ENCODE data around the gene PTPRJ. TPM values are rescaled to one million over a fixed set of nuclear protein-coding genes. Genes with fewer than 3 reads are reported as not detected.
A peak's percentile ranks its signal among the peaks of the same experiment; 100 is the strongest.

The PTPRJ gene
- total and polyA plus RNA-seq, 2 donors (not counting 1 experiment from before 2014, with no cell fraction given), result 11.2 to 20.0 TPM

DNA sequence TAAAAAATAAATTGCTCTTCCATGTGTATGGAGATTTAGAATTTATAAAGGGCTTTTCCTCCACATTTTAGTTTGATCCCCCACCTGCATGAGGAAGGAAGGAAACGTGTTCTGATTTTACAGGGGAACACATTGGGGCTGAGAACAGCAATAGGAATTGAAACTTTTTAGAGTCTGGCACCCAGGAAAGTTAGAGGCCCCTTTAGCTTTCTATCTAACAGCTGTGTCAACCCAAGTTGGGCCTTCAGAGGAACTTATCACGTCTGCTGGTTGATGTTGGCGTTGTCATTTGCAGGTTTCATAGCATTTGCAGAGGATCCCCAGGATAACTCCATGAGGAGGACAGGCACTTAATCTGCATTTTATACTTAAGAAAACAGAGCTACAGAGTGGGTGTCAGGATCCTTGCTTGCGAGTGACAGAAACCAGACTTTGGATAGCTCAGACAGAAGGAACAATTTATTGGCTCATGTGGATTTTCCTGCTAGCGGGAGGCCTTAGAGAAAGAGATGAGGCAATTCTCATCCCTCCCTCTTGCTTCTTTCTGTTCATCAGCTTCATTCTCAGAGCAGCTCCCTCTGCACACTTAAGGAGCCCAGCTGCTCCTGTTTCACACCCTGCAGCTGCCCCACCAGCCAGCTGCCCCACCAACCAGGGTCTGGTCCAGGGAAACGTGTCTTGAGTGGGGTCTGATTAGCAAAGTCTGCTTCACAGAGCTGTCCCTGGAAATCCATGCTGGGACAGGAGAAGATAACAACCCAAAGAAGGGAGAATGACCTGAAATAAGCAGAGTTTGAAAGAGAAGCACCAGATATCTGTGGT is 143.8 kb downstream of the PTPRJ start:
- Mint-ChIP-seq H3K27ac (peak overlapping the region; percentile 56), H3K4me1 (peaks cover 19% of the 10 kb centered on the region), H3K4me3 (no peak overlapping the region), H3K27me3 (no peaks in the 10 kb centered on the region), H3K9me3 (ENCODE audit: insufficient read depth) (no peaks in the 10 kb centered on the region)
- no peak overlapping the region for H2AFZ ChIP-seq (ENCODE audit: insufficient read depth, low read depth, low read length, poor library complexity, severe bottlenecking)
- H3K27me3 ChIP-seq (replicated peaks in 1 of 4; ENCODE audit: control extremely low read depth in 1 of 4, control insufficient read depth in 3 of 4, insufficient read depth in 4 of 4, low read length in 3 of 4), result no peaks in the 10 kb centered on the region
- ATAC-seq (ENCODE audit: low read depth) (no peak), DNase-seq (no peak)
- H3K9ac ChIP-seq (ENCODE audit: low read length), result no peak overlapping the region
- intact Hi-C loops (cut with micrococcal nuclease), result no loop called here
- no peak overlapping the region for H3K4me2 ChIP-seq (replicated peaks; ENCODE audit: low read depth, low read length, poor library complexity, severe bottlenecking)
- H3K36me3 ChIP-seq (replicated peaks in 1 of 2; ENCODE audit: control extremely low read depth in 1 of 2, control insufficient read depth in 1 of 2, extremely low read depth in 1 of 2, insufficient read depth in 2 of 2, low read length in 1 of 2), result peaks cover 9 to 66% of the 10 kb centered on the region in 2 experiments
- TF ChIP-seq, protein P1, sequence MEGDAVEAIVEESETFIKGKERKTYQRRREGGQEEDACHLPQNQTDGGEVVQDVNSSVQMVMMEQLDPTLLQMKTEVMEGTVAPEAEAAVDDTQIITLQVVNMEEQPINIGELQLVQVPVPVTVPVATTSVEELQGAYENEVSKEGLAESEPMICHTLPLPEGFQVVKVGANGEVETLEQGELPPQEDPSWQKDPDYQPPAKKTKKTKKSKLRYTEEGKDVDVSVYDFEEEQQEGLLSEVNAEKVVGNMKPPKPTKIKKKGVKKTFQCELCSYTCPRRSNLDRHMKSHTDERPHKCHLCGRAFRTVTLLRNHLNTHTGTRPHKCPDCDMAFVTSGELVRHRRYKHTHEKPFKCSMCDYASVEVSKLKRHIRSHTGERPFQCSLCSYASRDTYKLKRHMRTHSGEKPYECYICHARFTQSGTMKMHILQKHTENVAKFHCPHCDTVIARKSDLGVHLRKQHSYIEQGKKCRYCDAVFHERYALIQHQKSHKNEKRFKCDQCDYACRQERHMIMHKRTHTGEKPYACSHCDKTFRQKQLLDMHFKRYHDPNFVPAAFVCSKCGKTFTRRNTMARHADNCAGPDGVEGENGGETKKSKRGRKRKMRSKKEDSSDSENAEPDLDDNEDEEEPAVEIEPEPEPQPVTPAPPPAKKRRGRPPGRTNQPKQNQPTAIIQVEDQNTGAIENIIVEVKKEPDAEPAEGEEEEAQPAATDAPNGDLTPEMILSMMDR (IDR thresholded peaks at IDR 0.05), result no peak
- TF ChIP-seq EZH2 (IDR thresholded peaks at IDR 0.05; ENCODE audit: borderline replicate concordance, insufficient read depth, low read depth, low read length, poor library complexity, severe bottlenecking), result no peak
- no peak overlapping the region for H3K4me3 ChIP-seq (ENCODE audit: control extremely low read depth in 1 of 5, extremely low read depth in 1 of 5, insufficient read depth in 1 of 5, low read depth in 2 of 5, low read length in 4 of 5)
- ChIA-PET POLR2A (no interaction called here), CTCF (interaction anchor here (0.6 to 1.1 kb wide), 2 partner anchors 190 to 258 kb away, joined by 5 read pairs; no protein-coding TSS in a partner anchor)
- H3K79me2 ChIP-seq (ENCODE audit: control insufficient read depth, insufficient read depth, low read length), result no peaks in the 10 kb centered on the region
- no peaks in the 10 kb centered on the region for H4K20me1 ChIP-seq (ENCODE audit: control insufficient read depth, insufficient read depth, low read length, poor library complexity, severe bottlenecking)
- WGBS (ENCODE audit: insufficient coverage), result 49% methylated on average over 5 of the region's 6 CpGs
- H3K9me3 ChIP-seq (ENCODE audit: control extremely low read depth in 1 of 3, control insufficient read depth in 2 of 3, insufficient read depth in 1 of 3, low read length in 2 of 3), result no peaks in the 10 kb centered on the region
- no peak overlapping the region for H3K27ac ChIP-seq (ENCODE audit: low read length in 2 of 2)
- peaks cover 11 to 20% of the 10 kb centered on the region in 2 donors for H3K4me1 ChIP-seq (ENCODE audit: control insufficient read depth in 2 of 2, insufficient read depth in 2 of 2, low read length in 2 of 2)

DNA sequence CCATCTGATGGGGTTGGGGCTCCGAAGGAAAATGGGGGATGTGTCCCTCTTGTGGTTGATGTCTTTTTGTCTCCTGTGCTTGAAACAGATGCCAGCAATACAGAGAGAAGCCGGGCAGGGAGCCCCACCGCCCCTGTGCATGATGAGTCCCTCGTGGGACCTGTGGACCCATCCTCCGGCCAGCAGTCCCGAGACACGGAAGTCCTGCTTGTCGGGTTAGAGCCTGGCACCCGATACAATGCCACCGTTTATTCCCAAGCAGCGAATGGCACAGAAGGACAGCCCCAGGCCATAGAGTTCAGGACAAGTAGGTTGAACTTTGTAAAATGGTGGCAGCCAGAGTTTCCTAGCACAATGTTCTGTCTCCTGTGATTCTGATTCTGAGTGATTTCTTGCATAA is 144.5 kb downstream of the PTPRJ start:
- WGBS (ENCODE audit: insufficient coverage), result 97% methylated on average over 11 of the region's 11 CpGs
- no peak for TF ChIP-seq EZH2 (IDR thresholded peaks at IDR 0.05; ENCODE audit: borderline replicate concordance, insufficient read depth, low read depth, low read length, poor library complexity, severe bottlenecking)
- TF ChIP-seq, protein P1 (IDR thresholded peaks at IDR 0.05), result no peak
- Histone ChIP-seq H3K9me3 (ENCODE audit: control extremely low read depth in 1 of 3, control insufficient read depth in 2 of 3, insufficient read depth in 1 of 3, low read length in 2 of 3) (no peaks in the 10 kb centered on the region), H2AFZ (ENCODE audit: insufficient read depth, low read depth, low read length, poor library complexity, severe bottlenecking) (no peak overlapping the region), H3K27ac (ENCODE audit: low read length in 2 of 2) (no peak overlapping the region), H3K36me3 (replicated peaks in 1 of 2; ENCODE audit: control extremely low read depth in 1 of 2, control insufficient read depth in 1 of 2, extremely low read depth in 1 of 2, insufficient read depth in 2 of 2, low read length in 1 of 2) (peaks cover 9 to 71% of the 10 kb centered on the region in 2 experiments), H3K4me2 (replicated peaks; ENCODE audit: low read depth, low read length, poor library complexity, severe bottlenecking) (no peak overlapping the region), H3K4me3 (ENCODE audit: control extremely low read depth in 1 of 5, extremely low read depth in 1 of 5, insufficient read depth in 1 of 5, low read depth in 2 of 5, low read length in 4 of 5) (no peak overlapping the region), H3K4me1 (ENCODE audit: control insufficient read depth in 2 of 2, insufficient read depth in 2 of 2, low read length in 2 of 2) (peaks cover 11 to 22% of the 10 kb centered on the region in 2 donors), H3K79me2 (ENCODE audit: control insufficient read depth, insufficient read depth, low read length) (no peaks in the 10 kb centered on the region), H4K20me1 (ENCODE audit: control insufficient read depth, insufficient read depth, low read length, poor library complexity, severe bottlenecking) (no peaks in the 10 kb centered on the region), H3K9ac (ENCODE audit: low read length) (no peak overlapping the region), H3K27me3 (replicated peaks in 1 of 4; ENCODE audit: control extremely low read depth in 1 of 4, control insufficient read depth in 3 of 4, insufficient read depth in 4 of 4, low read length in 3 of 4) (no peaks in the 10 kb centered on the region)
- DNase-seq (no peak), ATAC-seq (ENCODE audit: low read depth) (no peak)
- H3K9me3 Mint-ChIP-seq (ENCODE audit: insufficient read depth), result no peaks in the 10 kb centered on the region
- POLR2A ChIA-PET, result no interaction called here
- H3K4me1 Mint-ChIP-seq, result peaks cover 19% of the 10 kb centered on the region
- H3K27ac Mint-ChIP-seq, result no peak overlapping the region
- H3K4me3 Mint-ChIP-seq, result no peak overlapping the region
- CTCF ChIA-PET, result no interaction called here
- intact Hi-C loops (cut with micrococcal nuclease), result no loop called here
- H3K27me3 Mint-ChIP-seq, result no peaks in the 10 kb centered on the region
